NCI-H1694 (cell line): ENCODE results near the gene IQCN.

ENCODE experiments used
- DNase-seq: peaks from one replicate; lab custom pipeline; 2025; lab: John Stamatoyannopoulos, UW

The IQCN gene, protein sequence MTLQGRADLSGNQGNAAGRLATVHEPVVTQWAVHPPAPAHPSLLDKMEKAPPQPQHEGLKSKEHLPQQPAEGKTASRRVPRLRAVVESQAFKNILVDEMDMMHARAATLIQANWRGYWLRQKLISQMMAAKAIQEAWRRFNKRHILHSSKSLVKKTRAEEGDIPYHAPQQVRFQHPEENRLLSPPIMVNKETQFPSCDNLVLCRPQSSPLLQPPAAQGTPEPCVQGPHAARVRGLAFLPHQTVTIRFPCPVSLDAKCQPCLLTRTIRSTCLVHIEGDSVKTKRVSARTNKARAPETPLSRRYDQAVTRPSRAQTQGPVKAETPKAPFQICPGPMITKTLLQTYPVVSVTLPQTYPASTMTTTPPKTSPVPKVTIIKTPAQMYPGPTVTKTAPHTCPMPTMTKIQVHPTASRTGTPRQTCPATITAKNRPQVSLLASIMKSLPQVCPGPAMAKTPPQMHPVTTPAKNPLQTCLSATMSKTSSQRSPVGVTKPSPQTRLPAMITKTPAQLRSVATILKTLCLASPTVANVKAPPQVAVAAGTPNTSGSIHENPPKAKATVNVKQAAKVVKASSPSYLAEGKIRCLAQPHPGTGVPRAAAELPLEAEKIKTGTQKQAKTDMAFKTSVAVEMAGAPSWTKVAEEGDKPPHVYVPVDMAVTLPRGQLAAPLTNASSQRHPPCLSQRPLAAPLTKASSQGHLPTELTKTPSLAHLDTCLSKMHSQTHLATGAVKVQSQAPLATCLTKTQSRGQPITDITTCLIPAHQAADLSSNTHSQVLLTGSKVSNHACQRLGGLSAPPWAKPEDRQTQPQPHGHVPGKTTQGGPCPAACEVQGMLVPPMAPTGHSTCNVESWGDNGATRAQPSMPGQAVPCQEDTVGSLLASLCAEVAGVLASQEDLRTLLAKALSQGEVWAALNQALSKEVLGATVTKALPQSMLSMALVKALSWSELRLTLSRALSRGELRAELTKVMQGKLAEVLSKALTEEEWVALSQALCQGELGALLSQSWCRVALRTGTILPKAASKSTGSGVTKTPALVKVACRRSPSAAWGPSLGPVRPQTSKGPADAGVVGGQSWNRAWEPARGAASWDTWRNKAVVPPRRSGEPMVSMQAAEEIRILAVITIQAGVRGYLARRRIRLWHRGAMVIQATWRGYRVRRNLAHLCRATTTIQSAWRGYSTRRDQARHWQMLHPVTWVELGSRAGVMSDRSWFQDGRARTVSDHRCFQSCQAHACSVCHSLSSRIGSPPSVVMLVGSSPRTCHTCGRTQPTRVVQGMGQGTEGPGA (N-terminal part only)

GRCh38 chr19:18274219-18274780 lies at the start of gene IQCN:
Gene IQCN, minus strand, starts transcription at chr19:18274452. Its CDS starts 4,974 bp downstream, at chr19:18269478.
- DNase-seq = no peak

DNA sequence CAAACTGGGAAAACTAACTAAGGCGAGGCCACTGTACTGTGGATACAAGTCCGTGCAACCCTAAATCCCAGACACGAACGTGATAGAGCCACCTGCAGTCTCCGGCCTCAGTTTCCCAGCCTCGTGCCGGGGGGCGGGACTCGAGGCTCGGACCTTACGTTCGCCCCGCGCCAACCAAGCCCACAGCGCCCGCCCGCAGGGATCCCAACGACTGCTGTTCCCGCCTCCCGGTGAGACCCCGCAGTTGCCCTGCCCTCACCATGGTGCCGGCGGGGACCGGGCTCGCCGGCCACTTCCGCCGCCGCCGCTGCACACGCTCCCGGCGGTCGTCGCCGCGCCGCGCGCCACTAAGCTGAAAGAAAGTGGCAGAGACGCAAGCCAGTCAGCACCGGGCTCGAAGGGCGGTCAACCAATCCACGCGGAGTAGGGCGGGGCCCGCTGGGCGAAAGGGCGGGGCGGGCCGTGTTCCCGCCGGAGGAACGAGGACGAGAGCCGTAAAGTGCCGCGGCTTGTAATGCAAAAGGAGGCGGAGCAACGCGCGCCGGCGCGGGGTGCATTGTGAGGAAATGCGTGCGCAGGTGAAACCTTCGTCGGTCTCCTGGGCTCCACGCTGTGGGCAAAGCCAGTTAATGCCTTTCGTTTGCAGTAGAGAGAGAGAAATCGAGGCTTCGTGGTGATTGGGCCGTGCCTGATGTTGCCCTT lies 48.7 kb upstream of the IQCN start, which contains the start of gene LSM4:
LSM4 (minus strand) TSS at position 318 of the 702 bp plus-strand sequence; CDS start at position 262, 56 bp downstream.
- DNase-seq = peak; percentile 97

DNA sequence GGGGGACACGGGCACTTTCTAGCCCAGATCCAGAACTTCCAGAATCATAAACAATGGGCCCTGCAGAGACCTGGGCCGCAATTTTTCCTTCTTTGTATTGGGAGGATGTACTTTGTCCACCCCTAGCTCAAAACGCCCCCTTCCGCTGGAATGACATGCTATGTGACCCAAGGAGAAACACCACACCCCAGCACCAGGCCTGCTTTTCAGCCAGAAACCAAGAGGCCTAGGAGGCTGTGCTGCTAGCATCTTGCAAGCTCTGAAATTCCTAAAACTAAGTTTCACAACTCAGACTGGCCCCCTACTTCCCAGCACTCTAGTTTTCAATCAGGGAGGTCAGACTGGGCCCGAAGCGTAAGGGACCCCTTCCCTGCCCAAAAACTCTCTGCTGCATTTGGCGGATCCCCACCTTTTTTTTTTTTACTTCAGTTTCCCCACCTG lies 48.1 kb upstream of the IQCN start:
- peak; percentile 5 for DNase-seq

DNA sequence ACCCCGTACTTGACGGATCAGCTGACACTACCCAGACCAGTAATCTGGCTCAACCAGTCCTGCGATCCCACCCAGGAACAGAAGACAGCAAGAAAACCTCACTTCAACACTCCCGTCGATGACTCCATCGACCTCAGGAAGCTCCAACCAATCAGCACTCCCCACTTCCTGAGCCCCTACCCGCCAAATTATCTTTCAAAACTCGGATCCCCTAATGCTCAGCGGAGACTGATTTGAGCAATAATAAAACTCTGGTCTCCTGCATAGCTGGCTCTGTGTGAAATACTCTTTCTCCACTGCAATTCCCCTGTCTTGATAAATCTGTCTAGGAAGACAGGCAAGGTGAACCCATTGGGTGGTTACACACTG lies 47.5 kb upstream of the IQCN start:
- DNase-seq = no peak

- DNase-seq = no peak
These were observed 46.8 kb upstream of the IQCN start for GRCh38 chr19:18320865-18321733.

DNA sequence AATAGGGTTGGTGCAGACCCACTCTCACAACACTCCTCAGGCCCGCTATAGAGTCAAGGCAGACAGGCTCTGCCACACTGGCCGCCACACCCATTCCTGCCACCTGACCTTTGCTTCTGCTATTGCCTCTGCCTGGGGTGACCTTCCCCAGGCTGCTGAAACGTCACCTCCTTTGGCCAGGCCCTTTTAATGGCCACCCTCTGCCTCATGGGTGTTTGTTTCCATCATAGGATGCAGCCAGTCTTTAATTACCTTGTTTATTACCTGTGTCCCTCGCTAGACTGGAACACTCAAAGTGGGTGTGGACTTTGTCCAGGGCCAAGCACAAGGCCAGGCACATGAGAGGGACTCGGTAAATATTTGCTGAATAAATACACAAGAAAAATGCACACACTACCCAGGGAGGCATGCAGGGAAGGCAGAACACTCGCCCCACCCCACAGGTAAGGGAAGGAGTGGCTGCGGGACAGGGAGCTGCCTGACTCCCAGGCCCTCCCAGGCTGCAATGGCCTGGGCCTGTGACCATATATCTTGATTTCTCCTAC lies 45.4 kb upstream of the IQCN start:
- DNase-seq = no peak

DNA sequence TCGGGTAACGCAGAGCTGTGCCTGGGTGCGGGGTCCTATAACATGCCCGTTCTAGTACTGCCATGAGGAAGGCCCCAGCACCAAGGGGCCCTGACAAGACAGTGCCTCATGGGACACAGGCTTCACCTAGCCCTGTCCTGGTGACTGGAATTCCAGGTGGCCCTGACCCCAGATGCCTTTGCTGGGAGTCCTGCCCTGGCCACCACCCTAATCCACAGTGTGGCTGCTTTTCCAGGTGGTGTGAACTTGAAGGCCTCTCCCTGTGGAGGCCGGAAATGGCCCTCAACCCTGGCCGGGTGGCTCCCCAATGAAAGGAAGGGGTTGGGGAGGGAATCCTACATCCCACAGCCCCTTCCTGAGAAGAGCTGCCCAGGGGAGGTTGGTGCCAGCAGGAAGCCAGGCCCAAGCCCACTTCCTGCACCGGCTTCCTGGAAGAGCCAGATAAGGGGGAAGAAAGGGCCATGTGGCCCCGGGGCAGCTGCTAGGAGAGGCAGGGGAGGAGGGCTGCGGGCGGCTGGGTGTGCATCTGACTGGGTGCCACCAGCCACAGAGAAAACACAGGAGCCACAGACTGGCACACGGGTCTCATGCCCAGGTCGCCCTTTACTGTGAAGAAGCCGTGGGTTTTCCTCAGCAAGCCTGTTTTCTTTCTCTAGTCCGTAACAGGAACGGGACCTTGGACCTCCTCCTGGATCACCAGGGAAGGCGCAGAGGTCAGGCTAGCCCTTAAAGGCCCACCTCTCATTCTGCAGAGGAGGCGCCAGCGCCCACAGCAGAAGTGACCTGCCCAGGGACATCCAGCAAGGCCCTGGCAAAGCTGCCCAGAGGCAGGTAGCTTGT lies 43.9 kb upstream of the IQCN start:
- no peak for DNase-seq

GRCh38 chr19:18313398-18313797 lies 39.1 kb upstream of the IQCN start:
- DNase-seq = no peak

GRCh38 chr19:18312092-18312534 lies 37.9 kb upstream of the IQCN start:
- no peak for DNase-seq

- no peak for DNase-seq
These were observed 37.3 kb upstream of the IQCN start for GRCh38 chr19:18311502-18312091.

- no peak for DNase-seq
These were observed 36.7 kb upstream of the IQCN start for GRCh38 chr19:18310966-18311365.

DNA sequence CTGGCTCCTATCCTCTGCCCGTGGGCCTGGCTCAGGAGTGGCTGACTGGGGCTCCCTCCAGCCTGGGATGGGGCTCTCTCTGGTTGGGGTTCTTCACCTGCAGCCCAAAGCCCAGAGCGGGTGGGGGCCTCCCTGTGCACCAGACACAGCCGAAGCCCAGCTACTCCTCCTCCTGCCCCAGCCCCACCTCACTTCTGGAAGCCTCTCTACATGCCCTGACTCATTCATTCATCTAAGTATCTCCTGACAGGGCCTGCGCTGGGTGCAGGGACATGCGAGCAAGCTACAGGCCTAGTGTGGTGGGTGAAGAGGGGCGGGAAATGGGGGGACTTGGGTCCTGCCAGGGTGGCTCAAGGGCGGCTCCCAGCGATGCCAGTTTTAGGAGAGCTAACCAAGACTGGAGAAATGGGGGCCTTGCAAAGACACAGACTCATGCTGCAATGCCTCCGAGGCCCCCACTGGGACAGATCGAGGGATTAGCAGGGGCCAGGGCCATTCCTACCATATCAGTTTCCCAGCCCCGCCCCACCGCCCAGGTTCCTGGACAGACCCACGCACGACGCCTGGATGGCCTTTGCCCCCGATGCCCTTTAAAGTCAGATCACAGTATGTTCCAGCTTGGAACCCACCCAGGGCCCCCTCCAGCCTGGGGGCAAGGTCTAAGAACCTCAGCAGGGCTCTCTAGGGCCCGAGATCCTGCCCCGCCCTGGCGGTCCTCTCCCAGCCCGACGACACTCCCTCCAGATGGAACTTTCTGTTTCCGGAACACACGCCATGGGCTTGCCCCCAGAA lies 36.1 kb upstream of the IQCN start:
- DNase-seq = no peak

DNA sequence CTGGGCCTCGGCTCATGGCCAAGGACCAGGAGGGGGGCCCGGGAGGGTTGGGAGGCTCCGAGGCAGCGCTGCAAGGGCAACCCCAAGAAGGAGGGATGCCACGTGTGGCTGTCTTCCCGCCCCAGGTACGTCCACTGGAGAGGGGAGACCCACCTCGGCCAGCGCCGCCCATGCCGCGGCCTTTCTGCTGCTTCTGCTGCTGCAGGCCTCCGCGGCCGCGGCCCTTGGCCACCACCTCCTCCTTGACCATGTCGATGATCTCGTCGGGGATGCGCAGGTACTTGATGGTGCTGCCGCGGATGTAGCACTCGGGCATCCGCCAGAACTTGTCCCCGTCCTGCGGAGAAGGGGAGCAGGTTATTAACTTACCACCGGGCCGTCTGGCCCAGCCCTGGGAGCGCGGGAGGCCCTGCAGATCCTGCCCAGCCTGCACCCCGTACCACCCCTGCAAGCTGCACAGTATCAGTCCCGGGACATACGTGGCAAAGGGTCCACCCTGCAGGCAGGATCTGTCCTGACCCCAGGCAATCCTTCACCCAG lies 35.3 kb upstream of the IQCN start:
- DNase-seq = no peak

DNA sequence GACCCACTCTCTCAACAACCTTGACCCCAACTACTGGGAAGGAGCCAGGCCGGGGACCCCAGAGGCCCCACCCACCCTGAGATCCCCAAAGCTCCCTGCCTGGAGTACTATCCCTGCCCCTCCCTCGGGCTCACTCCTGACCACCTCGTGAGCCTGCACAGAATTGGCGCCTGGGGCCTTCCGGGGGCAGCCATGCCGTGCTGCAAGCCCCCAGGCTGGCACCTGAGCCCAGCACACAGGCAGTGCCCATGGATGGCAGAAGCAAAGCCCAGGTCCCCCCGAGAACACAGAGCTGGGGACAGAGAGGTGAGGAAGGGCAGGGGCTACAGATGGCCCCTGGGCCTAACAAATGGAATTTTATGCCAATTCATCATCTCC lies 34.7 kb upstream of the IQCN start:
- no peak for DNase-seq

DNA sequence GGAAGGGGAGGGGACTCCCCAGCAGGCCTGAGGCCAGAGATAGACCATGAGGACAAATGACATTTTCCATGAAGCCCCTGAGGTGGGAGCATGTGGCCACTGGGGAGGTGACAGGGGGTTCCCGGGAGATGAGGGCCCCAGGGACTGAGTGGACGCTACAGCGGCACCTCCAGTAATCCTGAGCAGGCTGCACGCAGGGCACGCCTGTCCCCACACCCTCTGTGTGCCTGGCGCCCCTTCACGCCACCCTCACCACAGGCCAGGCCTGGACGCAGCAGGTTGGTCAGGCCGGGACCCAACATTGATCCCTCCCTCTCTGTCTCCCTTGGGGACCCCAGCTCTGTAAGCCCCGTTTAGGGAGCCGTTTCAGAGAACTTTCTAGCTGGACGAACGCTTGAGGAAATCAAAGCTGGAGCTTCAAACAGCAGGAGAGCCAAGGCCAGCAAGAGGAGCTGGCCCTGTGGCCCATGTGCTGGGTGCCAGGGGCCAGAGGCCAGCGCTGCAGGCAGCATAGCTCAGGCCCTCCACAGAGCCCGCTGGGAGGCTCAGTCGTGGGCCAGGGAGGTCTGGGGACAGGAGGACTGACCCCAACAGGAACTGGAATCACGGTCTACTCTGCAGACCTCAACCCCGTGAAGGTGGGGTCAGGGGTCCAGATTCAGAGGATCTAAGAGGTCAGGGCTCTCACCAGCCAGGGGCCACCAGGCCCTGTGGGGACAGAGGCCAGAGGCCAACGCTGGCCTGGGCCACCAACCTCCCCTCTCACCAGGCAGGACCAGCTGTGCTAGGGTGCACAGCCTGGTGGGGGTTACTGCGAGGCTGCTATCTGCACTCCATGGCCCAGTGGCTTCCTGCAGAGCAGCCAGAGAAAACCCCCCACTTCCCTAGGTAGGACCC lies 34.0 kb upstream of the IQCN start:
- no peak for DNase-seq

DNA sequence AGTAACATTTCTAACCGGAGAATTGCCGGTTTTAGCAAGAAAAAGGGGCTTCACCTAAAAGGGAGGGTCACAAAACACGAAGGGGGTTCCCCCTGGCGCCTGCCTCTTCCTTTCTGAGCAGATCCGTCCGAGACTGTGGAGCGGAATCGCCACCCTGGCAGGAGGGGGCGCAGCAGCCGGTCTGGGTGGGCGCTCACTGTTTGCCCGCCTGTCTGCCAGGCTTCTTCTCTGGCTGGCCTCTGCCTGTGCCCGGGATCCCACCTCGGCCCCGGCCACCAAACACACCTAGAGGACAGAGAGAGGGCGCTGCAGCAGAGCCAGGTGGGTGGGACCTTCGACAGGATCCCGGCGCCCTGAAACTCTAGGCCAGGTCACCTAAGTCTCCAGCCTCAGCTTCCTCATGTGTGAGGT lies 33.0 kb upstream of the IQCN start:
- no peak for DNase-seq
